CD4-positive, alpha-beta T cell treated with Interleukin-17A for 4 hours (primary cell): Measurements from ENCODE around the gene GCK.
"Not testable (repeated sequence)": the region's sequence is repeated elsewhere in the genome, so short reads cannot be mapped to it uniquely, and the experiment has no call there.

Source experiments
- DNase-seq: peaks from one replicate; pipeline ENCODE4 v3.0.0-alpha.2; 2020; ENCODE audit warnings: mixed read lengths

GCK gene

GRCh38 chr7:44200699-44201461 is 11.6 kb upstream of the GCK start, which contains the start of gene YKT6:
TSS of gene YKT6 (plus strand) at chr7:44200978. CDS start at chr7:44201136, 158 bp downstream.
- peak; percentile 95 for DNase-seq

GRCh38 chr7:44200163-44200562 is 10.9 kb upstream of the GCK start:
- not testable (repeated sequence) for DNase-seq

- DNase-seq: no peak
These were observed 8.2 kb upstream of the GCK start for GRCh38 chr7:44197474-44197873.

- DNase-seq: peak; percentile 29
These were observed 7.2 kb upstream of the GCK start for GRCh38 chr7:44196450-44196872.

GRCh38 chr7:44195889-44196288 is 6.7 kb upstream of the GCK start:
- no peak for DNase-seq

- no peak for DNase-seq
These were observed 5.4 kb upstream of the GCK start for GRCh38 chr7:44194562-44195145.

- DNase-seq: peak; percentile 7
These were observed 4.8 kb upstream of the GCK start for GRCh38 chr7:44194069-44194468.

- DNase-seq: no peak
These were observed 4.0 kb upstream of the GCK start for GRCh38 chr7:44193011-44193802.

GRCh38 chr7:44191171-44191570 is 1.9 kb upstream of the GCK start:
- DNase-seq: no peak

- DNase-seq: no peak
These were observed 994 bp upstream of the GCK start for GRCh38 chr7:44189993-44190872.

GRCh38 chr7:44188480-44189225 is 586 bp downstream of the GCK start:
- no peak for DNase-seq

GRCh38 chr7:44187636-44188416 is 1.4 kb downstream of the GCK start:
- DNase-seq: no peak

GRCh38 chr7:44186736-44187135 is 2.5 kb downstream of the GCK start:
- no peak for DNase-seq

- no peak for DNase-seq
These were observed 3.5 kb downstream of the GCK start for GRCh38 chr7:44185729-44186128.

- DNase-seq: no peak
These were observed 4.3 kb downstream of the GCK start for GRCh38 chr7:44184873-44185446.

GRCh38 chr7:44184206-44184872 is 4.9 kb downstream of the GCK start:
- no peak for DNase-seq

- DNase-seq: no peak
These were observed 5.9 kb downstream of the GCK start for GRCh38 chr7:44183386-44183785.

- DNase-seq: no peak
These were observed 6.4 kb downstream of the GCK start for GRCh38 chr7:44182827-44183226.

- DNase-seq: no peak
These were observed 8.6 kb downstream of the GCK start for GRCh38 chr7:44180631-44181030.

- no peak for DNase-seq
These were observed 11.6 kb downstream of the GCK start for GRCh38 chr7:44177570-44178131.
